HG03558 (cell line): ENCODE results near the gene VAV2.

Experiments
- ATAC-seq: cut with Tn5 transposase; IDR thresholded peaks from one replicate; pipeline ENCODE4 v1.9.1; 2021; ENCODE audit warnings: moderate number of reproducible peaks; ENCODE audit not compliant: unreplicated experiment; ENCODE audit errors: extremely low read depth

Gene VAV2

GRCh38 chr9:133779516-133780403 is 212.4 kb downstream of the VAV2 start:
- ATAC-seq = no peak

- no peak for ATAC-seq
Measured at GRCh38 chr9:133779081-133779480, 213.0 kb downstream of the VAV2 start.

DNA sequence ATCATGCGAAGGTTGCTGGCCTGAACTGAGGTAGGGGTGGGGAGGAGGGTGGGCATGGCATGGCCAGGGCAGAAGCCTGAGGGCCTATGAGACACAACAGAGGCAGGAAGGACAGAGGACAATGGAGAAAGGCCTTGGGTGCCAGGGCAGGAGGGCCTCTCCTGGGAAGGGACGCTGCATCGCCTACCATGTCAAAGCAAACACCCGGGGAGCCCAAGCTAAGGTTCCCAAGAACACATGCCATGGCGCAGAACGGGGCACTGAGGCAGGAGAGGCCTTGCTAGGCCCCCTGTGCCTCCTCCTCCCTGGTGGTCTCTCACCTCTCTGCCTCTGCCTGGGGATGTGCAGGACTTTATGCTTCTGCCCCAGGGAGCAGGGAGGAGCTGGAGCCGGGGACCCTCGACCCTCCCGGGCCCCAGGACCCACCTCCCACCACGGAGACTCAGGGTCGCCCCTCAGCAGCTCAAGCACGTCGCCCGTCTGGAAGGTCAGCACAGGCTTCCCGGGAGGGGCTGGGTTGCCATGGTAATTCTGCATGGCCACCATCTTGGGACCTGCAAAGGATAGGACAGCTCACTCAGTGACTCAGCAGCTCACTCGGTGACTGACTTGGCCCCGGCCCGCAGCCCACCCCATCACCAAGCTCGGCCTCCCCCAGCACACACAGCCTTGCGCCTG is 213.6 kb downstream of the VAV2 start:
- no peak for ATAC-seq

DNA sequence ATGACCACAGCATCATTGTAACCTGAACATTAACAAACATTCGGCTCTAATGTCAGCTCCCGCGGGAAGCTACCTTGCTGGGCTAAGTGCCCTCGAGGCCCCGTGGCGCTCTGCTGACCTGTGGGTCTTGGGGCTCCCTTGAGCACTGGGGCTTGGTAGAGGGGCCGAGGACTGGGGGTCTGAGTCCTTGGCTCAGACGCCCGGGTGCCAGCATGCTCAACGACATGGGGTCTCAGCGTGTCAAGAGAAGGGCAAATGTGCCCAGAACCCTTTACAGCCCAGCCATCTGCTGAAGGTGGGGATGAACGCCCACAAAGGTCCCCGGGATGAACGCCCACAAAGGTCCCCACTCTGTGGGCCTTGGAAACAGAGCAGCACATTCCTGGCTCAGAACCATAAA is 214.3 kb downstream of the VAV2 start:
- ATAC-seq = no peak

DNA sequence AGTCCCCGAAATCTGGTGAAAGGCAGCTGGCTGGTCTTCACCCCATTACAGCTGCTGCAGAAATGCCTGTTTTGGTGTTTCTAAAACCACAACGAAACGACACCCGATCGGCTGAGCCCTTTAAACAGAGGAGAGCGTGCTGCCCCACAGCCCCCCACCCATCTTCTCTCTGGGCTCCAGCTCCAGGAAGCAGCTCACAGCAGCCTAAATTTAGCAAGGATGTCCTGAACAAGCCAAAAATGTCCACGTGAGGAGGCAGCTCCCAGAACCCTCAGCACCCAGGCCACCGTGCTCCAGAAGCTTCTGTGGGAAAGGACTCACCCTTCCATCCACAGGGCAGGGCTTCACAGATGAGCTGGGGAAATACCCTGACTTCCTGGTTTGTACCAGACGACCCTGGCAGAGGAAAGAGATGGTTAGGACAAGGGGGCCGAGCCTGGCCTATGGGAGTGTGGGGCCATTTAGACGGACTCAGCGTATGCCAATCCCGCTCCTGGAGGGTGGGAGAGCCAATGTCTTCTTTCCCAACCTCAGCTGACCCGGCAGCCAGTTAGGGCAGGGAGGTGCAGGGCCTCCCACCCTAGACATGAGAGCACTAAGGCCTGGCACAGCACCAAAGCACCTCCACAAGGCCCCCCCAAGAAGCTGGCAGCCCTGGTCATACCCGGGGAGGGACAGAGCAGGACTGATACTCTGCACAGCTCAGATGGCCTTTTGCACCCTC is 214.9 kb downstream of the VAV2 start:
- no peak for ATAC-seq

DNA sequence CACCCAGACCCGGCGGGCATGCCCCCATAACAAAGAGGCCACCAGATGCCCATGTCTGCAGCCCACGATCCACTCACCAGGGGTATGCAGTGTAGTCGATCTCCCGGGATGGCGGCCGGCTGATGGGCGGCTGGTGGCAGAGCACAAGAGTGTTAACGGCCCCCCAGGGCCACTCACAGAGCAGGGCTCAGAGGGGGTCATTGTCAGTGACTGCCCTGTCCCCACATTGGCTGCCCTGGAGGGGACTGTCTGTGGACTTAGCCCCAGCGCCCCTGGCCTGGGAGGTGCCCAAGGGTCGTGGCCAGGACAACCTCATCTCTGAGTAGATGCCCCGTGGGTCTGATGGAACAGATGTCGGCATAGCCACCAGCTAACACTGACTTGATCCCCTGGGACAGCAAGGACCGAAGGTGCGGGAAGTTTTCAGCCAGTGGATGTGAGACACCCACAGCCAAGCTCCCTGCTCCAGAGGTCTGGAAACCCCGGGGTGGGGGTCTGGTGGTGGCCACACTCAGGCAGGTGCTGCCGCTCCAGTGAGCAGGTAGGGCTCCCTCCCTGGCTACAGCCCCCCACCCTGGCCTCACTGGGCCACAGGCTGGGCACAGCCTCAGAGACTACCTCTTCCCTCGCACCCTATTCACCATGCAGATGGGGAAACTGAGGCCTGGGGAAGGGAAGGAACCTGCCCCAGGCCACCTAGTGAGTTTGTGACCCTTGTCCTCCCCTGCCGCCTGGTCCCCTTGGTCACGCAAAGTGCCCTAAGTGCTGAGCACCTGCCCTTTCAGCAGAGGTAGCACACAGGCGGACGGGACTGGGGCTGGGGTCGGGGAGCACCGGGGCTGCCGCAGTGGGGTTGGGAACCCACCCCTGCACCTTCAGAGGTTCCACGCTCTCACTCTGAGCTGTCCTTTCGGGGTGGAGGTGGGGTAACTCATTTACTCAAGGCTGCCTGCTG is 215.9 kb downstream of the VAV2 start:
- ATAC-seq = no peak

DNA sequence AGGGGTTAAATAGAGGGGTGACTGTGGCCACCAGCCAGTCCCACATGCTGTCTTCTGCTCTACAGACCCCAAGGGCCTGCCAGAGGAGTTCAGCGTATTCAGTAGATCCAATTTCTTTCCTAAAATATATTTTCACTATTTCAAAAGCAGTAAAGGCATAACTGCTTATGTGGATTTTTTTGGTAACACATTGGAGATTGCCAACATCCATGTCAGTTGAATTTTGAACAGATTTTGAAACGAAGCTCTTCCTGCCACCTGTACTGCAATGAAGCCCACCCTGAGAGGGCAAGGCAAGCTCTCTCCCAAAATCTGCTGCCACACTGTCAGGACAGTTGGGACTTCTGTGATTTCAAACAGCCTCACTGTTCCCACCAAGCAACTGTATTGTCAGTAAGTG is 216.8 kb downstream of the VAV2 start:
- ATAC-seq = no peak

DNA sequence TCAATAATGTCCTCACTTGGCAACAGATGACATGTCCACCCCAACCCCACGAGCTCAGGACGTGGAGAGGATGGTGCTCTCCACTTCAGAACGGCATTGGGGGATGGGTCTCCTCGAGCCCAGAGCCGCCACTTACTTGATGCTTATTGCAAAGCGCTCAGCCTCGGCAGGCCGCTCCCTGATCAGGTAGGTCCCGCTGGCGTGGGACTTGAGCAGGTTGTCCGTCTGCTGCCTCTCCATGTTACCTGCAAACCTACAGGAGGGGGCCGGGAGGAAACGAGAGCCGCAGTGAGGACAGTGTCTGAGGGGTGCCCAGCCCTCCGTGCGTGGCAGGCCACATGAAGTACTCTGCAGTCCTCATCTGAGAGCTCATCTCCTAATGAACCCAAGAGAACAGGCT is 217.3 kb downstream of the VAV2 start:
- no peak for ATAC-seq

DNA sequence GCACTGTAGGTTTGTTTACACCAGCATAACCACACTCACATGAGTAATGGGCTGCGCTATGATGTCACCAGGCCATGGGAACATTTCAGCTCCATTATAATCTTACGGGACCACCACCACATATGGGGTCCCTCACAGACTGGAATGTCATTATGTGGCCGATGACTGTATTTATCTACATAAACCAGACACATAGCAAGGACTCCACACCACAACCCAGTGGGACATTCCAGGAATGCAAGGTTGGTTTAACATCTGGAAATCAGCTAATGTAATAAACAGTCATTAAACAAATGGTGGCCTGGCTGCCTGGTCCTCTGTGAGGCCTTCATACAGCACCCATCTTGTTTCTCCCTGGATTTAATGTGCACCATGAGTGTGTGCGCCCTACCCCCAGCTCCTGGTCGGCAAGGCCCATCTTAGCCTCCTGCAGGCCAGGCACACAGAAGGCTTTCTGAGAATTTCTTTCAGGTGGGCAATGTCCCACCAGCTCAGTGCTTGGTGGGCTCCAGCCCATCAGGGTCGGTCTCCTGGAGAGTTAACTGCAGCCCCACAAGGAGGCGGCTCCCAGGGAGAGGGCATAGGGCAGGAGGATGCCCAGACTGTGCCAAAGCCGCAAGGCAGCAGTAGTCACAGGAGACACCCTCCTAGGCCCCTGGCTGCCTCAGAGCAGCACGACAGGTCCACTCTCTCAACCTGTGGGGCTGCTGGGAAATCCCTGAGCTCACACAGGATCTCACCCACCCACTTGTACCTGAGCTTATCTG is 218.1 kb downstream of the VAV2 start:
- no peak for ATAC-seq

- no peak for ATAC-seq
Measured at GRCh38 chr9:133772581-133772980, 219.5 kb downstream of the VAV2 start.

DNA sequence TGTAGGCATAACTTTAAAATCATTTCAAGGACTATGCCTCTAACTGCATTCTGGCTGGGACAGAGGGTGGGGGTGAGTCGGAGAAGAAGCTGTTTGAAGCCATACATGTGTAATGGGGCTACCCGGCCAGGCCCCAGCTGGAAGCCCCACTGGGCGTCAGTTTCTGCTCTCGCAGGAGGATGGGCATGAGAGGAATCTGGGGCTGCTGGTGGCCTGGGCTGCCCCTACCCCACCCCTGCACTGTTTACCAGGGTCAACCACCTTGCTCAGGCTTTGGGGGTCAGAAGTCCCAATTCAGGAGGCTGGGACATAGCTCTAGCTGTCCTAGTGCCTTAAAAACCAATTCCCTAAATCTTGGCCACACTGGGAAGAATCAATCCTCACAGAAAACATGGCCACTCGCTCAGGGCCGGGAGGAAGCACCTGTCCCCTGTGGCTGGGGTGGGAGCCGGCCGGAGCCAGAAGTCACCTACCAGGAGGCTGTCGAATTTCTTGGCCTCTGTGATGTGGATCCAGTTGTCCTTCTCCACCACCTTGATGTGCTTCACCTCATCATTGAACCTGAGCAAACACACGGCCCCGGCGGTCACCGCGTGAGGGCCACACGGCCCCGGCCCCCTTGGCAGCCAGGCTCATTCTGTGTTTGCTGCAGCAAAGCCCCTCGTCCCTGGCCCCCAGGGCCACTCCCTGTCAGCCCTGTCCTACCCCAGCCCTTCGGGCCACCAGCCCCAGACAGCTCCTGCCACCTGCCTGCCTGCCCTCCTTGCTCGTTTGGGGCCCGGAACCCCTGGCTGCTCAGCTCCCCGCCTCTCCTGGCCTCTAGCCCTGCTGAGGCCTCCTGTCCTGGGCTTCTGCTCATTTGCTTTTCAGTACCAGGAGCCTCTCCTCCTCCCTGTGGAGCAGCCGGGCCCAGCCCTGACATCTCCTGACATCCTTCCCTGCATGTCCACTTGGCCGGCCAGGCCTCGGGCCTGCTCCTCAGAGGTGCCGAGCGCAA is 220.3 kb downstream of the VAV2 start:
- no peak for ATAC-seq

GRCh38 chr9:133770076-133770777 is 221.9 kb downstream of the VAV2 start:
- no peak for ATAC-seq

DNA sequence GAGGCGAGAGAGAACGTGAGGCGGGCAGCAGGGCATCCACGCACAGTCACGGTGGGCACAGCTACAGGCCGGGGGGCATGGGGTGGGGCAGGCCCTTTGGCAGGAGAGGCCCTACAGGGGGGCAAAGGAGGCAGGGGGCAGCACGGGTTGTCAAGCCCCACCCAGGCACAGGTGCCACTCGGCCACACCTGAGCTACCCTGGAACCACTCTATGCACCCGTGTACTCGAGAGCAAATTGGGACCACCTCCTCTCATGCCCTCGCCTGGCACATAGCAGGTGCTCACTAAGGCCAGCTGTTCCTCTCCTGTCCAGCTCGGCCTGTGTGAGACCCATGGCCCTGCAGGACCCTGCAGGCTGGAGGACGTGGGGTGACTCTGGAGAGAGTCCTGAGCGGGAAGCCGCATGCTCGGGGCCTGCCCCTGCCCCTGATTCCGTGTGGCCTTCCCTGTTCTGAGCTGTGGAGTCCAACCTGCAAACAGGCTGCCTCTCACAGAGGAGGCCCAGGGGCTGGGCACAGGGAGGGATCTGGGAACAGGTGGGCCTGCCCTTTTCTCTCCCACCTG is 222.5 kb downstream of the VAV2 start:
- ATAC-seq = no peak

GRCh38 chr9:133768859-133769510 is 223.1 kb downstream of the VAV2 start:
- no peak for ATAC-seq

DNA sequence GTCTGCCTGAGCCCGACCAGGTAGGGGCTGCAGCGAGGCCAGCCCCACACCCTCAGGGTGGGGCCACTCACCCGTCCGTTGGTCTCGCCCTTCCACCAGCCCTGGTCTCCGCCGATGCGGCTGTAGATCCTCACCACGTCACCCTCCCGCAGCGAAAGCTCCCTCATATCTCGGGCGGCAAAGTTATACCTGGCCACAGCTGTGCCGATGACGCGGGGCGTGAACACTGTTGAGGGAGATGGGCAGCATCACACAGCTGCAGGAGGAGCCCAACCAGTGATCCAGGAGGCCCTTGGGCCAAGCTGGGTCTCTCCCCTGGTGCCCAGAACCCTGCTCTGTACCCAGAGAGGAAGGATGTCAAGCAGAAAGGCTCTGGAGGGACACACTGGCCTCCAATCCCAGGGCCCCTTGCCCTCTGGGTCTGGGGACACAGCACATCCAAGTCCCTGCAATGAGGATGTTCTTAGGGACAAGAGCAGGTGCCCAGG is 223.7 kb downstream of the VAV2 start:
- ATAC-seq = no peak

- ATAC-seq = no peak
Measured at GRCh38 chr9:133767625-133768024, 224.5 kb downstream of the VAV2 start.
